HCT116 (cell line): ENCODE results near the gene APOL6.

Experiments used
- CEBPB ChIP-seq: IDR thresholded peaks from 2 replicates; pipeline ENCODE4 v1.6.1; 2012; ENCODE audit warnings: low read depth
- CTCF ChIP-seq, 3 experiments: fragments of 200-600 bp in 1 of 3; sonication (generic) in 1 of 3; IDR thresholded peaks in 2 of 3; conservative IDR thresholded peaks in 1 of 3; 2 replicates each; pipeline ENCODE4 v1.5.1; 2012 to 2017; ENCODE audit warnings: low read depth in 2 of 3, low read length in 2 of 3, antibody characterized with exemption in 1 of 3, borderline replicate concordance in 1 of 3, control low read depth in 1 of 3, mild to moderate bottlenecking in 1 of 3, mixed read lengths in 1 of 3, mixed run types in 1 of 3, moderate library complexity in 1 of 3; ENCODE audit not compliant: insufficient read depth in 1 of 3
- EGR1 ChIP-seq: IDR thresholded peaks from 2 replicates; pipeline ENCODE4 v1.6.1; 2012; ENCODE audit warnings: low read depth
- EZH2 ChIP-seq: fragments of 200-600 bp; sonication (generic); IDR thresholded peaks from 2 replicates; pipeline ENCODE4 v1.6.1; 2017; ENCODE audit warnings: antibody characterized with exemption, mixed run types
- POLR2A ChIP-seq: IDR thresholded peaks from 2 replicates; pipeline ENCODE4 v1.7.0; 2011; ENCODE audit warnings: borderline replicate concordance; ENCODE audit not compliant: insufficient read depth, insufficient read length; ENCODE audit errors: extremely low read depth
- RAD21 ChIP-seq: IDR thresholded peaks from 2 replicates; pipeline ENCODE4 v1.6.1; 2012; ENCODE audit warnings: low read depth, mild to moderate bottlenecking
- REST ChIP-seq: IDR thresholded peaks from 2 replicates; pipeline ENCODE4 v1.6.1; 2012; ENCODE audit warnings: low read depth
- SRF ChIP-seq: IDR thresholded peaks from 2 replicates; pipeline ENCODE4 v1.6.1; 2012; ENCODE audit warnings: low read depth
- YY1 ChIP-seq: IDR thresholded peaks from 2 replicates; pipeline ENCODE4 v1.6.1; 2011; ENCODE audit warnings: low read length, low read depth, moderate library complexity, mild to moderate bottlenecking; ENCODE audit not compliant: insufficient replicate concordance; ENCODE audit errors: extremely low read depth

- TF ChIP-seq CTCF (IDR thresholded peaks at IDR 0.05 in 2 of 3, conservative IDR thresholded peaks at IDR 0.05 in 1 of 3; ENCODE audit: borderline replicate concordance in 1 of 3, insufficient read depth in 1 of 3, low read depth in 2 of 3, low read length in 2 of 3) (no peak), POLR2A (no peak), EZH2 (no peak), CEBPB (no peak), YY1 (no peak), REST (no peak), EGR1 (no peak), SRF (no peak), RAD21 (no peak)
These were observed 14.2 kb upstream of the APOL6 start for GRCh38 chr22:35634015-35634414.
